Measurements from ENCODE around the gene PIK3R5. TPM values are rescaled to one million over a fixed set of nuclear protein-coding genes. Genes with fewer than 3 reads are reported as not detected.
A peak's percentile ranks its signal among the peaks of the same experiment; 100 is the strongest.

Gene PIK3R5
- total RNA-seq, 1 donor from 2014 or later = 44.0 TPM

DNA sequence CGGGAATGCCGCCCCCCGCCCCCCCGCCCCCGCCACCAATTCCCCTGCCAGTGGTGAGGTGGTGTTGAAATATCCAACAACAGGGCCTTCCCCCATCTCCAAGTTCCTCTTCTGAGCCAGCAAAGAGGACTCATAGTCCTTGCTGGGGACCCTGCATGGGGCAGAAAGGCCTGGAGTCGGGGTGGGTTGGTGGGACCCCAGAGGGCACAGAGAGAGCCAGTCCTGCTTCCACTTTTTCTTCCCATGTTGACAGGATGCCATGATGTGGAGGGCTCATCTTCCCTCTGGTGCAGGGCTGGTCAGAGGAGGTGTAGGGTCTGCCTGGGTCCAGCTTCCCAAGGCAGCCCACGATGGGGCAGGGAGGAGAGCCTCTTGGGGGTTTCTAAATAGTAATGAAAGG, 49.0 kb downstream of the PIK3R5 start:
- Histone ChIP-seq H3K4me1 (peaks cover 6% of the 10 kb centered on the region), H3K4me3 (no peak overlapping the region), H3K27me3 (ENCODE audit: low read depth) (peaks cover 10% of the 10 kb centered on the region), H3K27ac (peak overlapping the region; percentile 73), H3K36me3 (no peaks in the 10 kb centered on the region), H3K9me3 (peaks cover 13% of the 10 kb centered on the region)
- ATAC-seq (peak; percentile 69 to 78), DNase-seq (no peak)
- TF ChIP-seq, protein P1, sequence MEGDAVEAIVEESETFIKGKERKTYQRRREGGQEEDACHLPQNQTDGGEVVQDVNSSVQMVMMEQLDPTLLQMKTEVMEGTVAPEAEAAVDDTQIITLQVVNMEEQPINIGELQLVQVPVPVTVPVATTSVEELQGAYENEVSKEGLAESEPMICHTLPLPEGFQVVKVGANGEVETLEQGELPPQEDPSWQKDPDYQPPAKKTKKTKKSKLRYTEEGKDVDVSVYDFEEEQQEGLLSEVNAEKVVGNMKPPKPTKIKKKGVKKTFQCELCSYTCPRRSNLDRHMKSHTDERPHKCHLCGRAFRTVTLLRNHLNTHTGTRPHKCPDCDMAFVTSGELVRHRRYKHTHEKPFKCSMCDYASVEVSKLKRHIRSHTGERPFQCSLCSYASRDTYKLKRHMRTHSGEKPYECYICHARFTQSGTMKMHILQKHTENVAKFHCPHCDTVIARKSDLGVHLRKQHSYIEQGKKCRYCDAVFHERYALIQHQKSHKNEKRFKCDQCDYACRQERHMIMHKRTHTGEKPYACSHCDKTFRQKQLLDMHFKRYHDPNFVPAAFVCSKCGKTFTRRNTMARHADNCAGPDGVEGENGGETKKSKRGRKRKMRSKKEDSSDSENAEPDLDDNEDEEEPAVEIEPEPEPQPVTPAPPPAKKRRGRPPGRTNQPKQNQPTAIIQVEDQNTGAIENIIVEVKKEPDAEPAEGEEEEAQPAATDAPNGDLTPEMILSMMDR (IDR thresholded peaks at IDR 0.05) = no peak
- intact Hi-C loops (cut with DNase I) = no loop called here

DNA sequence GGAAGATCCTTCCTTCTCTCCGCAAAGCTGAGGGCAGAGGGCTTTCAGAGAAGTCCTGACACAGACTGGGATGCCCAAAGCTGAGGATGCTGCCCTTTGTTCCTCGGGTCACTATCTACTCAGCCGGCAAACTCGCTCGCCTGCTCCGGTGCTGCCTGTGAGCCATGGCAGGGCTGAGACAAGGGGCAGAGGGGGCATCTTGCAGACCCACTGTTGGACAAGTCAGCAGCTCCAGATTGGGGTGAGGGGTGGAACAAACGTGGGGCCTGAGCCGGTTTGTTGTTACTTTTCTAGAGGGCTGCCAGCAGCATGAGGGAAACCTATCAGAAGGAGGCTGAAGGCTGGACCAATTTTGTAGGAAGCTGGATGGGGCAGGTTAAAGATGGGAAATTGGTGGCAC, 51.0 kb downstream of the PIK3R5 start:
- no peak overlapping the region for H3K27ac ChIP-seq
- H3K36me3 ChIP-seq = peaks cover 7% of the 10 kb centered on the region
- ATAC-seq (no peak), DNase-seq (no peak)
- H3K4me1 ChIP-seq = peaks cover 6% of the 10 kb centered on the region
- H3K27me3 ChIP-seq (ENCODE audit: low read depth) = peaks cover 19% of the 10 kb centered on the region
- intact Hi-C loops (cut with DNase I) = no loop called here
- H3K4me3 ChIP-seq = no peak overlapping the region
- TF ChIP-seq, protein P1 (IDR thresholded peaks at IDR 0.05) = no peak
- H3K9me3 ChIP-seq = peaks cover 13% of the 10 kb centered on the region

DNA sequence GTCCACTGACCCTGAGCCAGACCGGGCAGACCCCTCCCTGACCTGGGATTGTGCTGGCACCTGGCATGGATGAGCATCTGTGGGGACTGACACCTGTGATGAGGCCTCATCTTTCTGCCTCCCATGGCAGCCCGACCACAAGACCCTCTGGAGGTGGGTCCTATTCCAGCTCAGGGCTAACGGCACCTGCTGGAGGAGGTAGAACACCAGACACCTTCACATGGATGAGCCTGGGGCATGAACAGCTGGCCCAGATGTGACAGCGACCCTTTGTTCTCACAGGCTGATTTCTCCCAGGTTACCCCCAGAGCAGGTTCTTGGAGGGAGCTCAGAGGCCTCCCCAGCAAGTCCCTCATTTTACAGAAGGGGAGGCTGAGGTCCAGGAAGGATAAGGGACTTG, 51.6 kb downstream of the PIK3R5 start:
- Histone ChIP-seq H3K4me1 (peaks cover 6% of the 10 kb centered on the region), H3K4me3 (no peak overlapping the region), H3K9me3 (peaks cover 13% of the 10 kb centered on the region), H3K27me3 (ENCODE audit: low read depth) (peaks cover 19% of the 10 kb centered on the region), H3K36me3 (peaks cover 10% of the 10 kb centered on the region), H3K27ac (no peak overlapping the region)
- ATAC-seq (no peak), DNase-seq (no peak)
- intact Hi-C loops (cut with DNase I) = no loop called here
- TF ChIP-seq, protein P1 (IDR thresholded peaks at IDR 0.05) = no peak

DNA sequence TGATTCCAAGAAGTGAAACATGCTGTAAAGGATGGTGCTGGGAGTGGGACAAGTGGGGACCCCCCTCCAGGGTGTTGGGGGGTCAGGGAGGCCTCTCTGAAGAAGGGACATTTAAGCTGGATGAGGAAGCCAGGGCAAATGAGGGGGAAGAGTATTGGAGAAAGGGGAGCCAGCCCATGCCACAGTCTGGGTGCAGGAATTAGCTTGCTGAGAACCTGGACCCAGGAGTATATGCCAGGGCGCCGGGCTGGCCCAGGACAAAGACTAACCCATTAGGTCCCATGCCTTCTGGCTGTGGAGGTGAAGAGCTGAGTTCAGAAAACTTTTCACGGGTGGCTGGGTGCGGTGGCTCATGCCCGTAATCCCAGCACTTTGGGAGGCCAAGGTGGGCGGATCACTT, 52.4 kb downstream of the PIK3R5 start:
- intact Hi-C loops (cut with DNase I) = no loop called here
- Histone ChIP-seq H3K36me3 (peaks cover 13% of the 10 kb centered on the region), H3K4me1 (peaks cover 6% of the 10 kb centered on the region), H3K27ac (no peak overlapping the region), H3K9me3 (peaks cover 8% of the 10 kb centered on the region), H3K4me3 (no peak overlapping the region), H3K27me3 (ENCODE audit: low read depth) (peaks cover 19% of the 10 kb centered on the region)
- no peak for DNase-seq
- ATAC-seq = no peak
- TF ChIP-seq, protein P1 (IDR thresholded peaks at IDR 0.05) = no peak

DNA sequence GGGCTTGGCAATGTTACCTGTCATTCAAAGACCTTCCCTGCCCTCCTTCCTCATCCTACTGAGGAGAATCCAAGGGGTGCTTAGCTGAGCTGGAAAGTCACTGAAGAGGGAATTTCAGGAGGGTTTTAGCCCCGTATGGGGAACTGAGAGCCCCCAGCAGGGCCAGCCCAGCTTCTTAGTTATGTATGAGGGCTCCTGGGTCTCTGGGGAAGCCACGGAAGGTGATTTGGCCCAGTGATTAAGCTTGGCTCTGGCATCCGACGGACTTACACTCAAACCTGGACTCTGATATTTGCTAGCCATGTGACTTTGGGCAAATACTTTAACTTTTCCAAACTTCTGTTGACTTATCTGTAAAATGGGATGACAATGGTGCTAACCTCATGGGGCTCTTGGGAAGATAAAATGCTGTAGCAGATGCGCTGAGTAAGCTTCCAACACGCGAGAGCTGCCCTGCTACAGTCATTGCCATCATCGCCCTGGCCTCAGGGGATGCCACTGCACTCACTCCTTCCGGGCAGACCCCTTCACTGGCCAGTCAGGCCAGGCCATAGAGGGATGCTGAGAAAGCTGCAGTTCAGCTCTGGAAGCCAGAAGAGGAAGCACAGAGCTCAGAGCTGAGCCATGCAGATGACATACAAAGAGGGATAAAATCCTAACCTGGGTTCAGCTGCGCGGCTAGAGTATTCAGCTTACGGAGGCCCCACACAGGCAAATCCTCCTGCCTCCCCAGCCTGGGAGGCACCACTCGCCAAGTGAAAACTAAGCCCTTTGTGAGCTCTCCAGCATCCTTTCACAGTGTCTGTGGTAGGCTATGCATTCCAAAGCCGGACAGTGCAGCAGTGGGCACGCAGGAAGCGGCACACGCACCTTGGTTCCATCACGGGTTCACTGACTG, 53.2 kb downstream of the PIK3R5 start:
- intact Hi-C loops (cut with DNase I) = no loop called here
- H3K27ac ChIP-seq = no peak overlapping the region
- H3K9me3 ChIP-seq = peaks cover under 1% of the 10 kb centered on the region
- ATAC-seq (no peak), DNase-seq (no peak)
- peaks cover 15% of the 10 kb centered on the region for H3K36me3 ChIP-seq
- no peak overlapping the region for H3K4me3 ChIP-seq
- TF ChIP-seq, protein P1 (IDR thresholded peaks at IDR 0.05) = no peak
- H3K27me3 ChIP-seq (ENCODE audit: low read depth) = peaks cover 19% of the 10 kb centered on the region
- peaks cover 6% of the 10 kb centered on the region for H3K4me1 ChIP-seq
